Measurements from ENCODE around the gene RASSF5. TPM values are rescaled to one million over a fixed set of nuclear protein-coding genes. Genes with fewer than 3 reads are reported as not detected.

RASSF5 gene, protein sequence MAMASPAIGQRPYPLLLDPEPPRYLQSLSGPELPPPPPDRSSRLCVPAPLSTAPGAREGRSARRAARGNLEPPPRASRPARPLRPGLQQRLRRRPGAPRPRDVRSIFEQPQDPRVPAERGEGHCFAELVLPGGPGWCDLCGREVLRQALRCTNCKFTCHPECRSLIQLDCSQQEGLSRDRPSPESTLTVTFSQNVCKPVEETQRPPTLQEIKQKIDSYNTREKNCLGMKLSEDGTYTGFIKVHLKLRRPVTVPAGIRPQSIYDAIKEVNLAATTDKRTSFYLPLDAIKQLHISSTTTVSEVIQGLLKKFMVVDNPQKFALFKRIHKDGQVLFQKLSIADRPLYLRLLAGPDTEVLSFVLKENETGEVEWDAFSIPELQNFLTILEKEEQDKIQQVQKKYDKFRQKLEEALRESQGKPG
- polyA plus RNA-seq, result 3.2 and 4.0 TPM in 2 replicates
- polyA minus RNA-seq, result 6.5 and 8.5 TPM in 2 replicates

DNA sequence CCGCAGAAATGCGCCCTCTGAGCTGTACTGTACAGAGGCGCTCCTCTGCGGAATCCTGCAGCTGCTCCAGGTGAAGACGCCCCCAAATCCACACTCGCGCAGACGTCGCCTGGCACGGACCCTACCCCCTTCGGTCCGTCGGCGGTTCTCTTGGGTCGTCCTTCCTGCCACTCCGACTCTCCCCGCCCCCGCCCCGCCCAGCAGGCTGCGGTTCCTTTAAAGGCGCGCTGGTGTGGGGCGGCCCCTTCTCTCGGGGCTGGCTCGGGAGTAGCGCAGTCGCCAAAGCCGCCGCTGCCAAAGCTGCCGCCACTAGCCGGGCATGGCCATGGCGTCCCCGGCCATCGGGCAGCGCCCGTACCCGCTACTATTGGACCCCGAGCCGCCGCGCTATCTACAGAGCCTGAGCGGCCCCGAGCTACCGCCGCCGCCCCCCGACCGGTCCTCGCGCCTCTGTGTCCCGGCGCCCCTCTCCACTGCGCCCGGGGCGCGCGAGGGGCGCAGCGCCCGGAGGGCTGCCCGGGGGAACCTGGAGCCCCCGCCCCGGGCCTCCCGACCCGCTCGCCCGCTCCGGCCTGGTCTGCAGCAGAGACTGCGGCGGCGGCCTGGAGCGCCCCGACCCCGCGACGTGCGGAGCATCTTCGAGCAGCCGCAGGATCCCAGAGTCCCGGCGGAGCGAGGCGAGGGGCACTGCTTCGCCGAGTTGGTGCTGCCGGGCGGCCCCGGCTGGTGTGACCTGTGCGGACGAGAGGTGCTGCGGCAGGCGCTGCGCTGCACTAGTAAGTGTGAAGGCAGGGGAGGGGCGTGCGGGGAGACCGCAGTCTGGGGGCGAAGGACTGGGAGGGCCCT is at the start of gene RASSF5:
TSS of gene RASSF5 (plus strand) at position 248 of the 846 bp plus-strand sequence. CDS start at position 320, 72 bp downstream.
- H3K9ac ChIP-seq (ENCODE audit: low read length), result peak within 1 kb of the TSS; percentile 49
- H3K36me3 ChIP-seq (ENCODE audit: insufficient read depth, low read length), result no peaks in the 10 kb centered on the region
- H3K27ac ChIP-seq (ENCODE audit: low read length), result no peak within 1 kb of the TSS
- no peaks in the 10 kb centered on the region for H3K79me2 ChIP-seq (replicated peaks; ENCODE audit: insufficient read depth, low read length)
- no peaks in the 10 kb centered on the region for H3K9me3 ChIP-seq (ENCODE audit: low read length)
- no peaks in the 10 kb centered on the region for H4K20me1 ChIP-seq (ENCODE audit: insufficient read depth)
- TF ChIP-seq TAF1 (IDR thresholded peaks at IDR 0.05; ENCODE audit: low read depth), result no peak
- TF ChIP-seq SMC3 (conservative IDR thresholded peaks at IDR 0.05; ENCODE audit: poor library complexity), result no peak
- TF ChIP-seq MXI1 (conservative IDR thresholded peaks at IDR 0.05; ENCODE audit: poor library complexity, severe bottlenecking), result no peak
- no peak for TF ChIP-seq EP300 (conservative IDR thresholded peaks at IDR 0.05; ENCODE audit: poor library complexity, severe bottlenecking)
- no peak for TF ChIP-seq POLR2AphosphoS5 (IDR thresholded peaks at IDR 0.05)
- TF ChIP-seq, protein P1, sequence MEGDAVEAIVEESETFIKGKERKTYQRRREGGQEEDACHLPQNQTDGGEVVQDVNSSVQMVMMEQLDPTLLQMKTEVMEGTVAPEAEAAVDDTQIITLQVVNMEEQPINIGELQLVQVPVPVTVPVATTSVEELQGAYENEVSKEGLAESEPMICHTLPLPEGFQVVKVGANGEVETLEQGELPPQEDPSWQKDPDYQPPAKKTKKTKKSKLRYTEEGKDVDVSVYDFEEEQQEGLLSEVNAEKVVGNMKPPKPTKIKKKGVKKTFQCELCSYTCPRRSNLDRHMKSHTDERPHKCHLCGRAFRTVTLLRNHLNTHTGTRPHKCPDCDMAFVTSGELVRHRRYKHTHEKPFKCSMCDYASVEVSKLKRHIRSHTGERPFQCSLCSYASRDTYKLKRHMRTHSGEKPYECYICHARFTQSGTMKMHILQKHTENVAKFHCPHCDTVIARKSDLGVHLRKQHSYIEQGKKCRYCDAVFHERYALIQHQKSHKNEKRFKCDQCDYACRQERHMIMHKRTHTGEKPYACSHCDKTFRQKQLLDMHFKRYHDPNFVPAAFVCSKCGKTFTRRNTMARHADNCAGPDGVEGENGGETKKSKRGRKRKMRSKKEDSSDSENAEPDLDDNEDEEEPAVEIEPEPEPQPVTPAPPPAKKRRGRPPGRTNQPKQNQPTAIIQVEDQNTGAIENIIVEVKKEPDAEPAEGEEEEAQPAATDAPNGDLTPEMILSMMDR (IDR thresholded peaks at IDR 0.05; ENCODE audit: poor library complexity, severe bottlenecking), result no peak
- no peak for TF ChIP-seq EZH2 (IDR thresholded peaks at IDR 0.05; ENCODE audit: borderline replicate concordance, insufficient read depth, low read length, poor library complexity, severe bottlenecking)
- no peak for TF ChIP-seq RAD21 (conservative IDR thresholded peaks at IDR 0.05)
- TF ChIP-seq, protein P2, sequence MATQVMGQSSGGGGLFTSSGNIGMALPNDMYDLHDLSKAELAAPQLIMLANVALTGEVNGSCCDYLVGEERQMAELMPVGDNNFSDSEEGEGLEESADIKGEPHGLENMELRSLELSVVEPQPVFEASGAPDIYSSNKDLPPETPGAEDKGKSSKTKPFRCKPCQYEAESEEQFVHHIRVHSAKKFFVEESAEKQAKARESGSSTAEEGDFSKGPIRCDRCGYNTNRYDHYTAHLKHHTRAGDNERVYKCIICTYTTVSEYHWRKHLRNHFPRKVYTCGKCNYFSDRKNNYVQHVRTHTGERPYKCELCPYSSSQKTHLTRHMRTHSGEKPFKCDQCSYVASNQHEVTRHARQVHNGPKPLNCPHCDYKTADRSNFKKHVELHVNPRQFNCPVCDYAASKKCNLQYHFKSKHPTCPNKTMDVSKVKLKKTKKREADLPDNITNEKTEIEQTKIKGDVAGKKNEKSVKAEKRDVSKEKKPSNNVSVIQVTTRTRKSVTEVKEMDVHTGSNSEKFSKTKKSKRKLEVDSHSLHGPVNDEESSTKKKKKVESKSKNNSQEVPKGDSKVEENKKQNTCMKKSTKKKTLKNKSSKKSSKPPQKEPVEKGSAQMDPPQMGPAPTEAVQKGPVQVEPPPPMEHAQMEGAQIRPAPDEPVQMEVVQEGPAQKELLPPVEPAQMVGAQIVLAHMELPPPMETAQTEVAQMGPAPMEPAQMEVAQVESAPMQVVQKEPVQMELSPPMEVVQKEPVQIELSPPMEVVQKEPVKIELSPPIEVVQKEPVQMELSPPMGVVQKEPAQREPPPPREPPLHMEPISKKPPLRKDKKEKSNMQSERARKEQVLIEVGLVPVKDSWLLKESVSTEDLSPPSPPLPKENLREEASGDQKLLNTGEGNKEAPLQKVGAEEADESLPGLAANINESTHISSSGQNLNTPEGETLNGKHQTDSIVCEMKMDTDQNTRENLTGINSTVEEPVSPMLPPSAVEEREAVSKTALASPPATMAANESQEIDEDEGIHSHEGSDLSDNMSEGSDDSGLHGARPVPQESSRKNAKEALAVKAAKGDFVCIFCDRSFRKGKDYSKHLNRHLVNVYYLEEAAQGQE (IDR thresholded peaks at IDR 0.05; ENCODE audit: borderline replicate concordance), result no peak
- peak within 1 kb of the TSS; percentile 70 for H3K4me3 ChIP-seq (ENCODE audit: low read length)
- H3F3A ChIP-seq (ENCODE audit: insufficient read depth, low read length, poor library complexity, severe bottlenecking), result peaks cover 5% of the 10 kb centered on the region
- H3K9me2 ChIP-seq (ENCODE audit: insufficient read depth, low read length), result no peaks in the 10 kb centered on the region
- no peak within 1 kb of the TSS for H2AFZ ChIP-seq (ENCODE audit: low read depth, low read length)
- H3K4me2 ChIP-seq (ENCODE audit: low read length), result no peak within 1 kb of the TSS
- H3K27me3 ChIP-seq (ENCODE audit: insufficient read depth, low read depth, low read length), result peaks cover 48% of the 10 kb centered on the region

DNA sequence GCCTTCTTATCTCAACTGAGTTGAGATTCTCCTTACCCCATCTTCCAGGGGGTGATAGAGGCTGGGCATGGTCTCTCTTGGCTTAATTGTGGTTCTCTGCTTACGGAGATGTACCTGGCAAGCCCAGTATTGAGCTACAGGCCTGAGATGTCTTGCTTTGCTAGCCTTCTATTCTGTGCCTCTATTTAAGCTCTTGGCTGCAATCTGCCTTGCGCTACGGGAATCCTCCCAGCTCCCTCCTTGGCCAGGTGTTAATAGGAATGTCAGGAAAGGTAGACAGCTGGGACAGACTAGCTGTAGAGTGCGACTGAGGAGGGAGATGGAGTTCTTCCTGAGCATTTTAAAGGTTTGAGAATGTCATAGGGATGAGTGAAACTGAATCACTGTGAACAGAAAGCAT is 47.6 kb upstream of the RASSF5 start:
- no peak overlapping the region for H3K27ac ChIP-seq (ENCODE audit: low read length)
- no peak overlapping the region for H3K9ac ChIP-seq (ENCODE audit: low read length)
- no peak overlapping the region for H3K4me2 ChIP-seq (ENCODE audit: low read length)
- no peaks in the 10 kb centered on the region for H3K9me2 ChIP-seq (ENCODE audit: insufficient read depth, low read length)
- no peaks in the 10 kb centered on the region for H3K9me3 ChIP-seq (ENCODE audit: low read length)
- no peaks in the 10 kb centered on the region for H3F3A ChIP-seq (ENCODE audit: insufficient read depth, low read length, poor library complexity, severe bottlenecking)
- no peaks in the 10 kb centered on the region for H3K79me2 ChIP-seq (replicated peaks; ENCODE audit: insufficient read depth, low read length)
- H2AFZ ChIP-seq (ENCODE audit: low read depth, low read length), result no peak overlapping the region
- H3K36me3 ChIP-seq (ENCODE audit: insufficient read depth, low read length), result peaks cover 7% of the 10 kb centered on the region
- no peaks in the 10 kb centered on the region for H4K20me1 ChIP-seq (ENCODE audit: insufficient read depth)
- H3K4me3 ChIP-seq (ENCODE audit: low read length), result no peak overlapping the region
- TF ChIP-seq, protein P1 (IDR thresholded peaks at IDR 0.05; ENCODE audit: poor library complexity, severe bottlenecking), result no peak
- TF ChIP-seq TAF1 (IDR thresholded peaks at IDR 0.05; ENCODE audit: low read depth) (no peak), MXI1 (conservative IDR thresholded peaks at IDR 0.05; ENCODE audit: poor library complexity, severe bottlenecking) (no peak), SMC3 (conservative IDR thresholded peaks at IDR 0.05; ENCODE audit: poor library complexity) (no peak), EP300 (conservative IDR thresholded peaks at IDR 0.05; ENCODE audit: poor library complexity, severe bottlenecking) (no peak), EZH2 (IDR thresholded peaks at IDR 0.05; ENCODE audit: borderline replicate concordance, insufficient read depth, low read length, poor library complexity, severe bottlenecking) (no peak), RAD21 (conservative IDR thresholded peaks at IDR 0.05) (no peak), POLR2AphosphoS5 (IDR thresholded peaks at IDR 0.05) (no peak)
- TF ChIP-seq, protein P2 (IDR thresholded peaks at IDR 0.05; ENCODE audit: borderline replicate concordance), result no peak
- no peaks in the 10 kb centered on the region for H3K27me3 ChIP-seq (ENCODE audit: insufficient read depth, low read depth, low read length)

Measured in neural cell (in vitro differentiated cells).